Lower leg skin (tissue), 3 donors: Measurements from ENCODE around the gene LILRA5.

ENCODE experiments used
- CTCF ChIP-seq, 3 donors: fragments of 450-650 bp; IDR thresholded peaks; one replicate each; pipeline ENCODE4 v1.5.1; 2016; ENCODE audit warnings: antibody characterized with exemption in 3 of 3, mild to moderate bottlenecking in 3 of 3, moderate library complexity in 2 of 3
- POLR2A ChIP-seq, 2 donors: fragments of 450-650 bp; IDR thresholded peaks; one replicate each; pipeline ENCODE4 v1.6.1; 2016 to 2017; ENCODE audit warnings: antibody characterized with exemption in 2 of 2, mild to moderate bottlenecking in 1 of 2, moderate library complexity in 1 of 2

- no peak for TF ChIP-seq CTCF (IDR thresholded peaks at IDR 0.05)
- no peak for TF ChIP-seq POLR2A (IDR thresholded peaks at IDR 0.05)
These were observed 14.4 kb downstream of the LILRA5 start for GRCh38 chr19:54298357-54299125.
